PC-3 (cell line): ENCODE data around the gene AGAP1. TPM values are rescaled to one million over a fixed set of nuclear protein-coding genes. Genes with fewer than 3 reads are reported as not detected.

Source experiments
- ATAC-seq: fragments of 200-7000 bp; cut with Tn5 transposase; 2 replicates; pipeline ENCODE4 v1.9.1; 2020; ENCODE audit warnings: mild to moderate bottlenecking, moderate library complexity
- BruUV-seq: library from RNA; stranded (reverse); fragments of 400-500 nt; replicated peaks from 2 replicates; lab custom pipeline; 2021; lab: Mats Ljungman, UMichigan
- CTCF ChIA-PET: fragments of 300-600 bp; sonication (Branson Sonifier 250); formaldehyde crosslinking; loops from one replicate; lab custom pipeline; 2022; ENCODE audit warnings: antibody characterized with exemption; lab: Charles Lee
- POLR2A ChIA-PET: fragments of 300-600 bp; sonication (Branson Sonifier 250); formaldehyde crosslinking; loops from one replicate; lab custom pipeline; 2022; ENCODE audit warnings: antibody characterized with exemption; ENCODE audit not compliant: unreplicated experiment; lab: Charles Lee
- DNase-seq: peaks from one replicate; pipeline ENCODE4 v3.0.0-alpha.2; 2015
- H2AFZ ChIP-seq: fragments of 300-600 bp; sonication (generic); 2 replicates; pipeline ENCODE4 v1.6.0; 2016; ENCODE audit warnings: antibody characterized with exemption, low read length
- H3F3A ChIP-seq: fragments of 300-600 bp; sonication (generic); one replicate; pipeline ENCODE4 v1.6.0; 2017; ENCODE audit warnings: antibody characterized with exemption, low read length, control low read depth, mild to moderate bottlenecking; ENCODE audit not compliant: unreplicated experiment
- H3K27ac ChIP-seq: fragments of 300-600 bp; sonication (generic); 2 replicates; pipeline ENCODE4 v1.5.1; 2016; ENCODE audit warnings: mild to moderate bottlenecking, low read length
- H3K27me3 ChIP-seq: fragments of 300-600 bp; sonication (generic); 2 replicates; pipeline ENCODE4 v1.6.1; 2016; ENCODE audit warnings: low read length, mixed read lengths
- H3K36me3 ChIP-seq: fragments of 300-600 bp; sonication (generic); 2 replicates; pipeline ENCODE4 v1.6.1; 2016; ENCODE audit warnings: low read depth, mixed run types, low read length, mixed read lengths
- H3K4me1 ChIP-seq: fragments of 300-600 bp; sonication (generic); 2 replicates; pipeline ENCODE4 v1.5.1; 2016; ENCODE audit warnings: low read length; ENCODE audit not compliant: insufficient read depth
- H3K4me2 ChIP-seq: fragments of 300-600 bp; sonication (generic); 2 replicates; pipeline ENCODE4 v1.6.0; 2016; ENCODE audit warnings: low read length
- H3K4me3 ChIP-seq: fragments of 300-600 bp; sonication (generic); 2 replicates; pipeline ENCODE4 v1.5.1; 2016; ENCODE audit warnings: mild to moderate bottlenecking, low read length, mixed read lengths
- H3K79me2 ChIP-seq: fragments of 300-600 bp; sonication (generic); 2 replicates; pipeline ENCODE4 v1.6.1; 2017; ENCODE audit warnings: low read length, mixed read lengths
- H3K9ac ChIP-seq: fragments of 300-600 bp; sonication (generic); 2 replicates; pipeline ENCODE4 v1.6.0; 2016; ENCODE audit warnings: mild to moderate bottlenecking, low read length
- H3K9me2 ChIP-seq: fragments of 300-600 bp; sonication (generic); replicated peaks from 2 replicates; pipeline ENCODE4 v1.6.1; 2016; ENCODE audit warnings: mixed run types, low read length, mixed read lengths
- H3K9me3 ChIP-seq: fragments of 300-600 bp; sonication (generic); 2 replicates; pipeline ENCODE4 v1.6.1; 2016; ENCODE audit warnings: low read length, mixed read lengths
- H4K20me1 ChIP-seq: fragments of 300-600 bp; sonication (generic); 2 replicates; pipeline ENCODE4 v1.6.1; 2016; ENCODE audit warnings: low read length, mixed read lengths
- EZH2 ChIP-seq: fragments of 300-600 bp; sonication (generic); IDR thresholded peaks from one replicate; pipeline ENCODE4 v1.6.1; 2017; ENCODE audit warnings: antibody characterized with exemption, mild to moderate bottlenecking, low read length; ENCODE audit not compliant: unreplicated experiment
- EZH2phosphoT487 ChIP-seq: fragments of 300-600 bp; sonication (generic); IDR thresholded peaks from 2 replicates; pipeline ENCODE4 v1.6.1; 2018; ENCODE audit warnings: mild to moderate bottlenecking, antibody characterized with exemption, low read length, borderline replicate concordance
- intact Hi-C: fragments of 100-400 bp; cut with micrococcal nuclease; formaldehyde crosslinking; loops from 2 replicates; pipeline ENCODE4 v1.9.0; 2023
- total RNA-seq: library from RNA; depleted of rRNA; stranded (reverse); fragments of >200 nt; gene quantifications from 2 replicates; pipeline ENCODE4 v1.2.3, GENCODE V29; 2014
- TF ChIP-seq, protein P1 (sequence below): fragments of 300-600 bp; sonication (generic); conservative IDR thresholded peaks from 2 replicates; pipeline ENCODE4 v1.5.1; 2017; ENCODE audit warnings: antibody characterized with exemption, low read depth, mild to moderate bottlenecking, low read length

Gene AGAP1
- total RNA-seq, 1 experiment from 2014 or later, result 31.0 TPM

DNA sequence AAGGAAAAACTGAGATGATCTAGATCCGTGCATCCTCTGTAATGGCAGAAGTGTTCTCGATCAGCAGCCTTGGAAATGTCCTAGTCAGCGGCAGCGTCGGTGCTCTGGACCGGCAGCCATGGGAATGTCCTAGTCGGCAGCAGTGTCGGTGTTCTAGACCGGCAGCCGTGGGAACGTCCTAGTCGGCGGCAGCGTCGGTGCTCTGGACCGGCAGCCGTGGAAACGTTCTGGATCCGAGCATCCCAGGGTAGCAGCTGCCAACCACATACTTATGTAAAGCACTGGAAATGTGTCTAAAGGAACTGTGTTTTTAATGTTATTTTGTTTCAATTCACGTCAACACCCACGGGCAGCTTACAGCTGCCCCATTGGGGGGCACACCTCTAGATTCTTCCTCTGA is 615.6 kb downstream of the AGAP1 start:
- Histone ChIP-seq H3K4me1 (peaks cover 5% of the 10 kb centered on the region; the same call in 1 of the 2 replicates), H4K20me1 (no peaks in the 10 kb centered on the region), H3K9ac (no peak overlapping the region), H3K79me2 (no peaks in the 10 kb centered on the region), H3K27ac (no peak overlapping the region), H3K4me3 (no peak overlapping the region), H3K4me2 (no peak overlapping the region), H3K36me3 (no peaks in the 10 kb centered on the region), H3K27me3 (no peaks in the 10 kb centered on the region), H2AFZ (no peak overlapping the region), H3K9me3 (no peaks in the 10 kb centered on the region), H3K9me2 (no peaks in the 10 kb centered on the region), H3F3A (no peaks in the 10 kb centered on the region)
- TF ChIP-seq EZH2 (no peak), EZH2phosphoT487 (no peak)
- TF ChIP-seq, protein P1, sequence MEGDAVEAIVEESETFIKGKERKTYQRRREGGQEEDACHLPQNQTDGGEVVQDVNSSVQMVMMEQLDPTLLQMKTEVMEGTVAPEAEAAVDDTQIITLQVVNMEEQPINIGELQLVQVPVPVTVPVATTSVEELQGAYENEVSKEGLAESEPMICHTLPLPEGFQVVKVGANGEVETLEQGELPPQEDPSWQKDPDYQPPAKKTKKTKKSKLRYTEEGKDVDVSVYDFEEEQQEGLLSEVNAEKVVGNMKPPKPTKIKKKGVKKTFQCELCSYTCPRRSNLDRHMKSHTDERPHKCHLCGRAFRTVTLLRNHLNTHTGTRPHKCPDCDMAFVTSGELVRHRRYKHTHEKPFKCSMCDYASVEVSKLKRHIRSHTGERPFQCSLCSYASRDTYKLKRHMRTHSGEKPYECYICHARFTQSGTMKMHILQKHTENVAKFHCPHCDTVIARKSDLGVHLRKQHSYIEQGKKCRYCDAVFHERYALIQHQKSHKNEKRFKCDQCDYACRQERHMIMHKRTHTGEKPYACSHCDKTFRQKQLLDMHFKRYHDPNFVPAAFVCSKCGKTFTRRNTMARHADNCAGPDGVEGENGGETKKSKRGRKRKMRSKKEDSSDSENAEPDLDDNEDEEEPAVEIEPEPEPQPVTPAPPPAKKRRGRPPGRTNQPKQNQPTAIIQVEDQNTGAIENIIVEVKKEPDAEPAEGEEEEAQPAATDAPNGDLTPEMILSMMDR, result no peak
- no peak for DNase-seq
- no peak for ATAC-seq
- intact Hi-C loops, result no loop called here
- ChIA-PET CTCF (no interaction called here), POLR2A (no interaction called here)
- BruUV-seq, result no TSS peak

DNA sequence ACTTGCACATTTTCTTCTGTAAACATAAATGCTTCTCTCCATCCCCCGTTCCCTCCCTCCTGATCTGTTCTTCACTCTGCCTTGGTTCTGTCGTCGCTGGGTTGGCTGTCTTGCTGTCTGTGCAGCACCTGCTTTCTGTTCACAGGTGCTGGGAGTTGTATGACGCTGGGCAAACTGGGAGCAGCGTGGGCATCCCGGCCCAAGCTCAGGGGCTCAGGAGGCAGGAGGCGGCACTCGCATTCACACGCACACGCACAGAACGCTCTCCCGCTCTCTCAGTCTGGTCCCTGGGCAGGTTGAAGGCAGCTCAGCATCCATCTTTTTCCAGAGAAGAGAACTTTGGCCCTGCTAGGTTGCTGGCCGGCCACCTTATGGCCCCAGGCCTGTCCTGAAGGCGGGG is 618.6 kb downstream of the AGAP1 start:
- ChIA-PET POLR2A (no interaction called here), CTCF (no interaction called here)
- intact Hi-C loops, result no loop called here
- H3K79me2 ChIP-seq, result no peaks in the 10 kb centered on the region
- H3K9ac ChIP-seq, result no peak overlapping the region
- BruUV-seq, result no TSS peak
- peaks cover 5% of the 10 kb centered on the region; the same call in 1 of the 2 replicates for H3K4me1 ChIP-seq
- ATAC-seq (no peak), DNase-seq (no peak)
- no peak overlapping the region for H3K4me2 ChIP-seq
- H4K20me1 ChIP-seq, result no peaks in the 10 kb centered on the region
- H3K9me3 ChIP-seq, result no peaks in the 10 kb centered on the region
- no peaks in the 10 kb centered on the region for H3F3A ChIP-seq
- no peak overlapping the region for H3K27ac ChIP-seq
- no peaks in the 10 kb centered on the region for H3K27me3 ChIP-seq
- TF ChIP-seq, protein P1, result no peak
- TF ChIP-seq EZH2phosphoT487 (no peak), EZH2 (no peak)
- no peak overlapping the region for H3K4me3 ChIP-seq
- H2AFZ ChIP-seq, result no peak overlapping the region
- no peaks in the 10 kb centered on the region for H3K36me3 ChIP-seq
- H3K9me2 ChIP-seq, result no peaks in the 10 kb centered on the region

DNA sequence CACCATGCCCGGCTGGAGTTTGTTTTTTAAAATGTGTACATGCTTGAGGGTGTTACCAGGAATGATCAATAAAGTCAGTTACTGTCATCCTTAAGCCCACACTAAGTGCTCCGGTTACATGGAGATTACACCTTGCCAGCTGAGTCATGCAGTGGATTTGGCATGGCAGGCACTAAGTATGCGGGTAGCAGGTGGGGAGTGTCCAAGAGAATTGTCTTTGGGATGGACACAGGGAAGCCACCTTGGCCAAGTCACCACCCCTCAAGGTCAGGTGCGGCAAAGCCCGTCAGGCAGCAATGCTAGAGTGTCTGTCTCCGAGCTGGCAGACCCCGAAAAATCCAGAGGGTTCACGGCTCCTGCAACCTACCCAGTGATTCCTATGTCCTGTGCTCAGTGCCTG is 619.6 kb downstream of the AGAP1 start:
- Histone ChIP-seq H3K9ac (no peak overlapping the region), H3K27me3 (no peaks in the 10 kb centered on the region), H2AFZ (no peak overlapping the region), H3K27ac (no peak overlapping the region), H3K4me3 (no peak overlapping the region), H3K79me2 (no peaks in the 10 kb centered on the region), H3K9me3 (no peaks in the 10 kb centered on the region), H3K4me1 (peaks cover 5% of the 10 kb centered on the region; the same call in 1 of the 2 replicates), H3K4me2 (no peak overlapping the region), H4K20me1 (no peaks in the 10 kb centered on the region), H3K9me2 (no peaks in the 10 kb centered on the region), H3F3A (no peaks in the 10 kb centered on the region), H3K36me3 (no peaks in the 10 kb centered on the region)
- ChIA-PET POLR2A (no interaction called here), CTCF (no interaction called here)
- no peak for TF ChIP-seq EZH2
- TF ChIP-seq, protein P1, result no peak
- TF ChIP-seq EZH2phosphoT487, result no peak
- DNase-seq, result peak; percentile 72
- BruUV-seq, result no TSS peak
- ATAC-seq, result peak; percentile 92
- intact Hi-C loops, result no loop called here
